Astrocyte (in vitro differentiated cells and primary cell): ENCODE data around the gene ANO6.
A peak's percentile ranks its signal among the peaks of the same experiment; 100 is the strongest.

Experiments used
- EZH2 ChIP-seq: IDR thresholded peaks from 2 replicates; pipeline ENCODE4 v1.6.1; 2012; ENCODE audit warnings: mild to moderate bottlenecking, low read length, inconsistent platforms; ENCODE audit not compliant: insufficient read depth
- TF ChIP-seq, protein P1 (sequence below): IDR thresholded peaks from 2 replicates; pipeline ENCODE4 v1.5.1; 2011; ENCODE audit warnings: low read depth, mild to moderate bottlenecking, inconsistent platforms, low read length, moderate library complexity; ENCODE audit not compliant: insufficient read depth

DNA sequence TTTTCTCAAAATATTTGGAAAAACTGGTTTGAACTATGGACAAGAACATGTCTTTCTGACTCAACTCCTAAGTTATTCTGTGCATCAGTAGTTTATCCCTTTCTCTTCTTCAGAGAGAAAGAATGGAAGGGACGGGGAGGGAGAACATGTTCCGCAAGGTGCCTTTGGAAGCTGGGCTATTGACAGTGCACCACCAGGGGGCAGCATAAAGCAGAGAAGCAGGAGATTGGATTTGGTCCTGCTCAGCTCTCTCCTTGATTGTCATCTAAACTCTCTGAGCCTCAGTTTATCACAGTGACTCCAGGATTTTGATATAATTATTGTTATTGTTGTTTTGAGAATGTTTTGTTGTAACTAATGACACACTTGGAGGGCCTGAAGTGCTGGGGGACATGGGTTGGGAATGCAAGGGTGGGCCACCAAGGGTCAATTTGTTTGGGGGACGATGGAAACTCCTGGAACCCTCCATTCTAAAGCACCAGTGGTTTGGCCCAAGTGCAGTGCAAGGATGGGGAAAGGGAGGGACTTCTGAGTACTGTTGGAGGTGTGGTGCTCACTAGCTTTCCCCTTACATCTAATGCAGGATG lies 45.3 kb upstream of the ANO6 start:
- TF ChIP-seq, protein P1, sequence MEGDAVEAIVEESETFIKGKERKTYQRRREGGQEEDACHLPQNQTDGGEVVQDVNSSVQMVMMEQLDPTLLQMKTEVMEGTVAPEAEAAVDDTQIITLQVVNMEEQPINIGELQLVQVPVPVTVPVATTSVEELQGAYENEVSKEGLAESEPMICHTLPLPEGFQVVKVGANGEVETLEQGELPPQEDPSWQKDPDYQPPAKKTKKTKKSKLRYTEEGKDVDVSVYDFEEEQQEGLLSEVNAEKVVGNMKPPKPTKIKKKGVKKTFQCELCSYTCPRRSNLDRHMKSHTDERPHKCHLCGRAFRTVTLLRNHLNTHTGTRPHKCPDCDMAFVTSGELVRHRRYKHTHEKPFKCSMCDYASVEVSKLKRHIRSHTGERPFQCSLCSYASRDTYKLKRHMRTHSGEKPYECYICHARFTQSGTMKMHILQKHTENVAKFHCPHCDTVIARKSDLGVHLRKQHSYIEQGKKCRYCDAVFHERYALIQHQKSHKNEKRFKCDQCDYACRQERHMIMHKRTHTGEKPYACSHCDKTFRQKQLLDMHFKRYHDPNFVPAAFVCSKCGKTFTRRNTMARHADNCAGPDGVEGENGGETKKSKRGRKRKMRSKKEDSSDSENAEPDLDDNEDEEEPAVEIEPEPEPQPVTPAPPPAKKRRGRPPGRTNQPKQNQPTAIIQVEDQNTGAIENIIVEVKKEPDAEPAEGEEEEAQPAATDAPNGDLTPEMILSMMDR = peak; percentile 87
- TF ChIP-seq EZH2 = no peak
